H1 (cell line): ENCODE data around the gene HPD. TPM values are rescaled to one million over a fixed set of nuclear protein-coding genes. Genes with fewer than 3 reads are reported as not detected.

ENCODE experiments used
- CBX8 ChIP-seq: fragments of 300-800, 300-1000 bp; sonication (generic); IDR thresholded peaks from 2 replicates; pipeline ENCODE4 v1.7.1; 2016; ENCODE audit warnings: low read depth, low read length, borderline replicate concordance
- CTCF ChIP-seq, 3 experiments: IDR thresholded peaks; 1 replicate in 2 of 3; 2 replicates in 1 of 3; pipeline versions ENCODE4 v1.5.1 to v1.6.1; 2011; ENCODE audit warnings: low read length in 3 of 3, mild to moderate bottlenecking in 3 of 3, inconsistent platforms in 2 of 3, low read depth in 1 of 3, moderate library complexity in 1 of 3; ENCODE audit not compliant: insufficient read depth in 1 of 3; ENCODE audit errors: control extremely low read depth in 1 of 3
- E2F6 ChIP-seq: IDR thresholded peaks from 2 replicates; pipeline ENCODE4 v1.6.1; 2012; ENCODE audit warnings: inconsistent platforms
- POLR2AphosphoS5 ChIP-seq: IDR thresholded peaks from 2 replicates; pipeline ENCODE4 v1.6.1; 2011; ENCODE audit warnings: low read depth, low read length
- SP2 ChIP-seq: IDR thresholded peaks from 2 replicates; pipeline ENCODE4 v1.6.1; 2012; ENCODE audit warnings: mild to moderate bottlenecking, low read length, inconsistent platforms
- TBP ChIP-seq: IDR thresholded peaks from 2 replicates; pipeline ENCODE4 v1.6.1; 2011; ENCODE audit warnings: low read depth, low read length, improper control_type of control experiment
- YY1 ChIP-seq: IDR thresholded peaks from 2 replicates; pipeline ENCODE4 v1.6.1; 2011; ENCODE audit warnings: low read depth, mild to moderate bottlenecking, low read length
- polyA plus RNA-seq, 7 experiments: library from polyadenylated mRNA; depleted of rRNA in 3 of 7; stranded (reverse) in 5 of 7; unstranded in 2 of 7; fragments of >200 nt in 5 of 7; fragments of 200-250 nt in 2 of 7; gene quantifications; 1 replicate in 5 of 7; 2 replicates in 1 of 7; 4 replicates in 1 of 7; pipeline versions ENCODE4 v1.2.1 to v1.2.3, GENCODE V29; 2011 to 2013; ENCODE audit warnings: missing spikeins in 2 of 7, mixed read lengths in 2 of 7
- total RNA-seq: library from RNA; stranded (reverse); fragmentation: NEBNext Ultra II Directional; extraction: Animal tissue kit (Norgen Biotek cat#: 25700); gene quantifications from 2 replicates; pipeline ENCODE4 v1.2.1, GENCODE V29; 2021
- TF ChIP-seq, protein P1 (sequence below): fragments of 300-600 bp; sonication (generic); IDR thresholded peaks from 2 replicates; pipeline ENCODE4 v1.7.1; 2012; ENCODE audit warnings: low read length, moderate library complexity, mild to moderate bottlenecking, inconsistent platforms; ENCODE audit not compliant: insufficient replicate concordance

The HPD gene
- total and polyA plus RNA-seq, 2 of the 8 experiments (the other 6 are each of a cell fraction or from before 2014, with no cell fraction given) = 0.48 to 0.56 TPM

DNA sequence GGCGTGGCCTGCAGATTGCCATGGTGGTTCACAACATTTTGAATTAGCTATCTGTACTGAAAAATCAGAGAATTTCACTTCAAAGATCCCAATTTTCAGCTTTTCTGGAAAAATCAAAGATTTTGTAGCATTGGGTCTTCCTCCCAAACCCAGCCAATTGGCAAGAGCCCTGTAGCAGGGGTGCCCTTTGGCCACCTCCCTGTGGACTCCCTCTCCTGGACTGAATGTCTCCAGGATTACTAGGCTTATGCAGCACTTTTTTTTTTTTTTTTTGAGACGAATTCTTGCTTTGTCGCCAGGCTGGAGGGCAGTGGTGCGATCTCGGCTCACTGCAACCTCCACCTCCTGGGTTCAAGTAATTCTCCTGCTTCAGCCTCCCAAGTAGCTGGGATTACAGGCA lies 39.6 kb upstream of the HPD start (continued):
- TF ChIP-seq, protein P1, sequence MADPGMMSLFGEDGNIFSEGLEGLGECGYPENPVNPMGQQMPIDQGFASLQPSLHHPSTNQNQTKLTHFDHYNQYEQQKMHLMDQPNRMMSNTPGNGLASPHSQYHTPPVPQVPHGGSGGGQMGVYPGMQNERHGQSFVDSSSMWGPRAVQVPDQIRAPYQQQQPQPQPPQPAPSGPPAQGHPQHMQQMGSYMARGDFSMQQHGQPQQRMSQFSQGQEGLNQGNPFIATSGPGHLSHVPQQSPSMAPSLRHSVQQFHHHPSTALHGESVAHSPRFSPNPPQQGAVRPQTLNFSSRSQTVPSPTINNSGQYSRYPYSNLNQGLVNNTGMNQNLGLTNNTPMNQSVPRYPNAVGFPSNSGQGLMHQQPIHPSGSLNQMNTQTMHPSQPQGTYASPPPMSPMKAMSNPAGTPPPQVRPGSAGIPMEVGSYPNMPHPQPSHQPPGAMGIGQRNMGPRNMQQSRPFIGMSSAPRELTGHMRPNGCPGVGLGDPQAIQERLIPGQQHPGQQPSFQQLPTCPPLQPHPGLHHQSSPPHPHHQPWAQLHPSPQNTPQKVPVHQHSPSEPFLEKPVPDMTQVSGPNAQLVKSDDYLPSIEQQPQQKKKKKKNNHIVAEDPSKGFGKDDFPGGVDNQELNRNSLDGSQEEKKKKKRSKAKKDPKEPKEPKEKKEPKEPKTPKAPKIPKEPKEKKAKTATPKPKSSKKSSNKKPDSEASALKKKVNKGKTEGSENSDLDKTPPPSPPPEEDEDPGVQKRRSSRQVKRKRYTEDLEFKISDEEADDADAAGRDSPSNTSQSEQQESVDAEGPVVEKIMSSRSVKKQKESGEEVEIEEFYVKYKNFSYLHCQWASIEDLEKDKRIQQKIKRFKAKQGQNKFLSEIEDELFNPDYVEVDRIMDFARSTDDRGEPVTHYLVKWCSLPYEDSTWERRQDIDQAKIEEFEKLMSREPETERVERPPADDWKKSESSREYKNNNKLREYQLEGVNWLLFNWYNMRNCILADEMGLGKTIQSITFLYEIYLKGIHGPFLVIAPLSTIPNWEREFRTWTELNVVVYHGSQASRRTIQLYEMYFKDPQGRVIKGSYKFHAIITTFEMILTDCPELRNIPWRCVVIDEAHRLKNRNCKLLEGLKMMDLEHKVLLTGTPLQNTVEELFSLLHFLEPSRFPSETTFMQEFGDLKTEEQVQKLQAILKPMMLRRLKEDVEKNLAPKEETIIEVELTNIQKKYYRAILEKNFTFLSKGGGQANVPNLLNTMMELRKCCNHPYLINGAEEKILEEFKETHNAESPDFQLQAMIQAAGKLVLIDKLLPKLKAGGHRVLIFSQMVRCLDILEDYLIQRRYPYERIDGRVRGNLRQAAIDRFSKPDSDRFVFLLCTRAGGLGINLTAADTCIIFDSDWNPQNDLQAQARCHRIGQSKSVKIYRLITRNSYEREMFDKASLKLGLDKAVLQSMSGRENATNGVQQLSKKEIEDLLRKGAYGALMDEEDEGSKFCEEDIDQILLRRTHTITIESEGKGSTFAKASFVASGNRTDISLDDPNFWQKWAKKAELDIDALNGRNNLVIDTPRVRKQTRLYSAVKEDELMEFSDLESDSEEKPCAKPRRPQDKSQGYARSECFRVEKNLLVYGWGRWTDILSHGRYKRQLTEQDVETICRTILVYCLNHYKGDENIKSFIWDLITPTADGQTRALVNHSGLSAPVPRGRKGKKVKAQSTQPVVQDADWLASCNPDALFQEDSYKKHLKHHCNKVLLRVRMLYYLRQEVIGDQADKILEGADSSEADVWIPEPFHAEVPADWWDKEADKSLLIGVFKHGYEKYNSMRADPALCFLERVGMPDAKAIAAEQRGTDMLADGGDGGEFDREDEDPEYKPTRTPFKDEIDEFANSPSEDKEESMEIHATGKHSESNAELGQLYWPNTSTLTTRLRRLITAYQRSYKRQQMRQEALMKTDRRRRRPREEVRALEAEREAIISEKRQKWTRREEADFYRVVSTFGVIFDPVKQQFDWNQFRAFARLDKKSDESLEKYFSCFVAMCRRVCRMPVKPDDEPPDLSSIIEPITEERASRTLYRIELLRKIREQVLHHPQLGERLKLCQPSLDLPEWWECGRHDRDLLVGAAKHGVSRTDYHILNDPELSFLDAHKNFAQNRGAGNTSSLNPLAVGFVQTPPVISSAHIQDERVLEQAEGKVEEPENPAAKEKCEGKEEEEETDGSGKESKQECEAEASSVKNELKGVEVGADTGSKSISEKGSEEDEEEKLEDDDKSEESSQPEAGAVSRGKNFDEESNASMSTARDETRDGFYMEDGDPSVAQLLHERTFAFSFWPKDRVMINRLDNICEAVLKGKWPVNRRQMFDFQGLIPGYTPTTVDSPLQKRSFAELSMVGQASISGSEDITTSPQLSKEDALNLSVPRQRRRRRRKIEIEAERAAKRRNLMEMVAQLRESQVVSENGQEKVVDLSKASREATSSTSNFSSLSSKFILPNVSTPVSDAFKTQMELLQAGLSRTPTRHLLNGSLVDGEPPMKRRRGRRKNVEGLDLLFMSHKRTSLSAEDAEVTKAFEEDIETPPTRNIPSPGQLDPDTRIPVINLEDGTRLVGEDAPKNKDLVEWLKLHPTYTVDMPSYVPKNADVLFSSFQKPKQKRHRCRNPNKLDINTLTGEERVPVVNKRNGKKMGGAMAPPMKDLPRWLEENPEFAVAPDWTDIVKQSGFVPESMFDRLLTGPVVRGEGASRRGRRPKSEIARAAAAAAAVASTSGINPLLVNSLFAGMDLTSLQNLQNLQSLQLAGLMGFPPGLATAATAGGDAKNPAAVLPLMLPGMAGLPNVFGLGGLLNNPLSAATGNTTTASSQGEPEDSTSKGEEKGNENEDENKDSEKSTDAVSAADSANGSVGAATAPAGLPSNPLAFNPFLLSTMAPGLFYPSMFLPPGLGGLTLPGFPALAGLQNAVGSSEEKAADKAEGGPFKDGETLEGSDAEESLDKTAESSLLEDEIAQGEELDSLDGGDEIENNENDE = no peak
- TF ChIP-seq TBP (no peak), CBX8 (no peak), SP2 (no peak), POLR2AphosphoS5 (no peak), E2F6 (no peak), CTCF (IDR thresholded peaks at IDR 0.05; ENCODE audit: control extremely low read depth in 1 of 3, insufficient read depth in 1 of 3, low read depth in 1 of 3, low read length in 3 of 3) (no peak), YY1 (no peak)
